Stimulated activated CD8-positive, alpha-beta memory T cell treated with anti-CD3 and anti-CD28 coated beads, Interleukin-15, amount 100 ng/mL, for 24 hours (primary cell): ENCODE measurements around the gene HSFY2.
"Not testable (repeated sequence)": the region's sequence is repeated elsewhere in the genome, so short reads cannot be mapped to it uniquely, and the experiment has no call there.

ENCODE experiments used
- DNase-seq: peaks from one replicate; pipeline ENCODE4 v3.0.0-alpha.2; 2020; ENCODE audit warnings: low read depth

Gene HSFY2, protein sequence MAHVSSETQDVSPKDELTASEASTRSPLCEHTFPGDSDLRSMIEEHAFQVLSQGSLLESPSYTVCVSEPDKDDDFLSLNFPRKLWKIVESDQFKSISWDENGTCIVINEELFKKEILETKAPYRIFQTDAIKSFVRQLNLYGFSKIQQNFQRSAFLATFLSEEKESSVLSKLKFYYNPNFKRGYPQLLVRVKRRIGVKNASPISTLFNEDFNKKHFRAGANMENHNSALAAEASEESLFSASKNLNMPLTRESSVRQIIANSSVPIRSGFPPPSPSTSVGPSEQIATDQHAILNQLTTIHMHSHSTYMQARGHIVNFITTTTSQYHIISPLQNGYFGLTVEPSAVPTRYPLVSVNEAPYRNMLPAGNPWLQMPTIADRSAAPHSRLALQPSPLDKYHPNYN

GRCh38 chrY:18773635-18774034, at the start of gene HSFY2:
Gene HSFY2 (minus strand): TSS chrY:18773735. CDS start chrY:18773618, 117 bp downstream.
- DNase-seq, result not testable (repeated sequence)

DNA sequence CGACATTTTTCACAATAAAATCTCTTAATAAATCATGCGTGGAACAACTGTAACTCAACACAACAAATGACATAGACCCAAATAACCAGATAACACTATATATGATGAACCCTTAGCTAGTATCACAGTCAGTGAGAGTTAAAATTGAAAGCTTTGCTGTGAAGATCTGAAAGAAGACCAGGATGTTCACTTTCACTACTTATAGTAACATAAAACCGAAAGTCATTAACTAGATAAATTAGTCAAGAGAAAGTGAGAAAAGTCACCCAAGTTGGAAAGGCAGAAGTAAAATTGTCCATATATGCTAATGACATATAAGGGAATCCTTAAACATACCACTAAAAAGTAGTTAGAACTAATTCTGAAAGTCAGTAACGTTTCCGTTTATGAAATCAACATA, 42.2 kb upstream of the HSFY2 start:
- DNase-seq, result not testable (repeated sequence)

DNA sequence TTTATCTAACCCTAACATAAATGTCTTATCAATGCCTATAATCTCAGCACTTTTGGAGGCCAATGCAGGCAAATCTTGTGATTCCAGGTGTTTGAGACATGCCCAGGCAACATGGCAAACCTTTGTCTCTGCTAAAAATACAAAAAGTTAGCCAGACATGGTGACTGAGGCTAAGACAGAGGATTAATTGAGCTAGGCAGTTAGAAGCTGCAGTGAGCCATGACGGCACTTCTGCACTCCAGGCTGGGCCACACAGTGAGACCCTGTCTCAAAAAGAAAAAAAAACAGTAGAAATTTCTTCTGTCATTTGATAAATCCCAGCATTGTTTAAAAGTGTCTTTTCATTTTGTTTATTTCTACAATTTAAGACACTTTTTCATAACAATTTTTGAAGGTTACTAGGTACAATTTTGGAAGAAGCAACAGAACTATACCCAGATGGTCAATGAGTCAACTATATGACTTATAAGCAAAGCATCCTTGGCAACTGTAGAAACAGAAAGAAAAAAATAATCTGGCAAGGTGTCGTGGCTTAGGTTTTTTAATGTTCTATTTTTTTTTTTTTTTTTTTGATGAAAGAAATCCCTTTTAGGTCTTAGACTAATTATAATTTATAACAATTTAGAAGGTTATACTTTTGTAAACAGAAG, 15.3 kb upstream of the HSFY2 start:
- not testable (repeated sequence) for DNase-seq

GRCh38 chrY:18754077-18754476, 19.5 kb downstream of the HSFY2 start:
- DNase-seq, result not testable (repeated sequence)

GRCh38 chrY:18753133-18753815, 20.3 kb downstream of the HSFY2 start:
- DNase-seq, result not testable (repeated sequence)

DNA sequence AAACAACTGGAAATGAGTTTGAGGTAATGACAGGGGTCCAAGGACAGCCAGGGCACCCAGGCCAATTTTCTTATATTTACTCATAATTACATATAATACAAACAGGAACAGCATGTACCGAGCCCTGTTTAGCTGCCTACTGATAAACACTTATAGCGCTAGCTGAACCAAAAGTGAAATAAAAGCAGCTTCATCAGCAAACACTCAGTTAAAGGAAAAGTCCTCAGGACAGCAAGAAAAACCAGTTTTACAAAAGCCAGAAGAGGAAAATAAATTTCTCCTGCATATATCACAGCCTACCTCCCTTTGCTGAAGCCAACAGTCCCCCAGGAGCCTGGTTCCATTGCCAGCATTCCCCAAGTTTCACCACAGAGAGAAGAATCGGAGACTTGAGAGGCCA, 49.8 kb downstream of the HSFY2 start:
- not testable (repeated sequence) for DNase-seq
